HG03565 (cell line): ENCODE data around the gene DHFR2.
A peak's percentile ranks its signal among the peaks of the same experiment; 100 is the strongest.
"Not testable (repeated sequence)": the region's sequence is repeated elsewhere in the genome, so short reads cannot be mapped to it uniquely, and the experiment has no call there.

Experiments used
- ATAC-seq: cut with Tn5 transposase; IDR thresholded peaks from one replicate; pipeline ENCODE4 v1.9.1; 2021; ENCODE audit warnings: mild to moderate bottlenecking, moderate library complexity; ENCODE audit not compliant: unreplicated experiment

DHFR2 gene

DNA sequence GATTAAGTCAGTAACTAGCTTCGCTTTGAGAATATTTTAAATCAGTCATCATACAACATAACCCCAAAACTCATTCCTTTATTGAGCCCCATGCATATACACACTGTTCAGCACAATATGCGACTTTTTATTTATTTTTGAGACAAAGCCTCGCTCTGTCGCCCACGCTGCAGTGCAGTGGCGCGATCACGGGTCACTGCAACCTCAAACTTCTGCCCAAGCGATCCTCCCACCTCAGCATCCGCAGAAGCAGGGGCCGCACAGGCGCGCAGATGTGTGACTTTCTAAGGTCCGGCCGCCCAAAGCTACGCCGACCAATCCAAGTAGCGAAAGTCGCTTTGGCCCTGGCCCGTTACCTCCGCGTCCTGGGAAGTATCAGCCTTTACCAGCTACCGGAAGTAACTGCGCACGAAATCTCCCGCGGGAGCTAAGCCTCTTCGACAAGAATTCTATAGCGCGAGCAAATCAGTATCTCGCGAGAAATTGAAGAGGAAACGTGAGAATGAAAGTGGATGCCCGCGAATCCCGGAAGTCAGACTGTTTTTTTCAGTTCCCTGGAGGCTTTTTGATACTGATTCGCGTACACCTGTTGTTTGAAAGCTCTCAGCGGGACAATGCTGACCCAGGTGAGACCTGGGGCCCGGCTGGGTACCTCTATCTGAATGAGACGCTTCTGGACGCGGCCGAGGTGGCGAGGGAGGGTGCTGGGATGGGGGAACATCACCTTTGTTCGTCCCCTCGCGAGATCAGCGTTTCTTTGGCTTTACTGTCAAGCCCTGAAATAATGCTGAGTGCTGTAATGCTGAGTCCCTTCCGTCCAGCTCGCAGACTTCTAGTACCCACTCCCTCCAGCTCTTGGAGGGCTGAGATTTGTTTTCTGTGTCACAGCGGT is at the start of gene DHFR2, which contains the start of gene NSUN3:
DHFR2 (minus strand) TSS at position 404 of the 892 bp plus-strand sequence. CDS start 1,405 bp downstream, outside the sequence.
NSUN3 (plus strand) TSS at position 549 of the 892 bp plus-strand sequence; CDS start at position 615, 66 bp downstream.
- peak; percentile 92 for ATAC-seq

DNA sequence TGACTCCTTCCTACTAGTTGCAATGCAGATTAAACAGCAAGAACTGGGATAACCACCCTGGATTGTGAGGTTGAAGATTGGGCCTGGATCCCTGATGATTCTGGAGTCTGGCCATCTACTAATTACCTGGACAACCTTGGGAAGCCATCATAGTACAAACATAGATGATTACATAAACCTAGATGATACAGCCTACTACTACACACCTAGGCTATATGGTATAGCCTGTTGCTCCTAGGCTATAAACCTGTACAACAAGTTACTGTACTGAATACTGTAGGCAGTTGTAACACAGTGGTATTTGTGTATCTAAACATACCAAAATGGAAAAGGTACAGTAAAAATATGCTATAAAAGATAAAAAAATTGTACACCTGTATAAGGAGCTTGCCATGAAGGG is 48.1 kb upstream of the DHFR2 start:
- no peak for ATAC-seq

GRCh38 chr3:94110232-94110631 is 47.5 kb upstream of the DHFR2 start:
- not testable (repeated sequence) for ATAC-seq

DNA sequence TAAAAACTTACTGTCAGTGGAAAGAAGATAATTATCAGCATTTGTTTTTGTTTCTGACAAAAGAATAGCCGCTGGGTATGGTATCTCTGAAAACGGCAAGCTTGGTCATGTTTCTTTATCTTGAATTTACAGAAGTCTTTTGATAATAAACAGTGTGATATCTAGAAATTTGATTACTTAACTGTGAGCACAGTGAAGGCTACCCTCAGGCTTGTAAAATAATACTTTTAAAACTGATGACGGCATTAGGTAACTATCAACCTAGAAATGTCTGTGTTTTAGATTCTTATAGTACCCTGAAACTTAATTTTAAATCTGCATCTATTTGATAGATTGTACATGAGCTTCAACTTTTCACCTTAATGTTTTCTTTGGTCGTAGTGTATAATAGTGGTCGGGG is 43.6 kb upstream of the DHFR2 start:
- no peak for ATAC-seq

DNA sequence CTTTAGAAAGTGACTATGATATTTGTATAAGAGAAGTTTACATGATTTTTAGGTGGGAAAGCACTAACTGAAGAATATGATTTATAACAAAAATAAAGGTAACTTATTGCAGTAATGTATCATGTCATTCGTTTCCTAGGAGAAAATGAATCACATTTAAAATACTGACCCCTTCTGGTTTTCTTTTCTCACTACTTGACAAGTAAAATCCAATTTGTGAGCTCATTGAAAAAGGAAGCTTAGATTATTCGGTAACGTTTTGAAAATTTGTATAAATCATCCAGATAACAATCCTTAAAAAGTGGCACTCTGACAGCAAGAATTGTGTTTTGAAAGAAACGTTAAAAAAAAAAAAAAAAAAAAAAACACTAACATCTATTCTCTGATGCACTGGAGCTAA is 39.1 kb upstream of the DHFR2 start:
- ATAC-seq, result no peak

- ATAC-seq, result no peak
Measured at GRCh38 chr3:94099311-94099710, 36.6 kb upstream of the DHFR2 start.

DNA sequence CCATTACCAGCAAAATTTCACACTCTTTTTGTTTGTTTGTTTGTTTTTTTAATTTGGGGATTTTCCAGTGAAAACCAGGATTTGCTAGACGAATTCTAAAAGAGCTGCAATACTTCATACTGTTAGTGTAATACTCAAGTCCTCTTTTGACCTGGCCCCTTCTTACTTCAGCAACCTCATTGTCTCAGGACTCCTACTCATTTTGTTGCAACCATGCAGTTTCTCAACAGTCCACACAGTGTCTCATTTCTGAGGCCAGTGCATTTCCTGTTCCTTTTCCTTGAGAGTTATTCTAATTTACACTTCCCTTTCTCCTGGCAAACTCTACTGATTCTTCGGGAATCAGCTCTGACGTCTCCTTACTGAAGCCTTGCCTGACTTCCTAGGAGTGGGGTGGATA is 35.7 kb upstream of the DHFR2 start:
- no peak for ATAC-seq

GRCh38 chr3:94095111-94095510 is 32.4 kb upstream of the DHFR2 start:
- ATAC-seq, result no peak

GRCh38 chr3:94093151-94093550 is 30.4 kb upstream of the DHFR2 start:
- no peak for ATAC-seq

DNA sequence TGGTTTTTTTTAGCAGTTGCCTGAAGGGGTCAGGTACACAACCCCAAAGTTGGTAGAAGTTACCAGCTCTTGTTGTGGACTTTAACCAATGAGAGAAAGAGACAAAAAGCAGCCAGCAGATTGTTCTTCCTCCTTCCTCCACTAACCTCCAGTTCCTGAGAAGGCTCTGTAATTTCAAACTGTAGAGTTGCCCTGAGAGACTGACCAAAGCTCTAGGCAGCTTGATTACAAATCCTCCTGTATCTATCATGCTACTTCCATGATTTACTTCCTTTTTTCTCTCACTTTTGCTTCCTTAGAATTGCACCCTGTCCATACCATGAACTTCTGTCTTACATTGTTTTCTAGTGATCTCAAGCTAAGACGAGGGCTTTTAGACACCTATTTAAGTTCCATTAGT is 29.4 kb upstream of the DHFR2 start:
- no peak for ATAC-seq

DNA sequence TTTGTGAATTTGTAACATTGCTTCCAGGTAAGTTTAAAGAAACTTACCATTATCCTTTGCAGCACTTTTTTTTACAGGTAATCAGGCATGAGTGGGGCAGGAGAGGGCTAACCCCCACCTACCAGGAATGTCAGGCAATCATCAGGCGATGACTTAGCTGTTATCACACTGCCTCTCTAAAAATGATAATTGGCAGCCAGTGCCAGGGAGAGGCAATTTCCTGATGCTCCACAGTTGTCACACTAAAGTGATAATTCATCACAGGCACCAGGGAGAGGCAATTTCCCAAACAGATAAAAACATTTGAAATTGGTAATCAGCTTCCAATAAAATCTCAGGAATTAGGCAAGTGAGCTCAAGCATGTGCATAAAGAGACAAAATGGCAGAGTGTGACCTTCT is 26.4 kb upstream of the DHFR2 start:
- ATAC-seq, result no peak

- peak; percentile 89 for ATAC-seq
Measured at GRCh38 chr3:94083261-94083660, 20.5 kb upstream of the DHFR2 start.

DNA sequence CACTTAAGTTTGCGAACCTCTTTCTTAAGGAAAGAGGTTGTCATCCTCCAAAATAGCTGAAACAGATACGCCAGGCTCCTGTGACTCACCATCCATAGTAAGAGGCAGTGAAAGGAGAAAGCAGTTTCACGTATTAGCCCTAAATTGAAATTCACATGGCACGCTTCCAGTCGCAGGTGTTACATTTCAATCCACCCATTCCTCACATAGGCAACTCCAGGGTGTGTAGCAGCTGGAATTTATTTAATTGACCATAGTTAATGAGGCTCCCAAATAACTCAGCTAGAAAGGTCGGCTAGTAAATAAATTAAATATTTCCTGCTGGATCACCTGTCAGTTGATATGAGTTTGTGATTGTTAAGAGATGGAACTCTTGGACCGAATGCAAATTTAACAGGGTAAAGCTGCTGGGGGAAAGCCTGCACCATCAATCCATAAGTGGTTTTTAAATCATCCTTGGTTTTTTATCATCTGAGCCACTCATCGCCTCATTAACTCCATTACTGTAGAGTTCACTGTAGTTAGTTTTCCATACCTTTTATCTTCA is 19.7 kb upstream of the DHFR2 start:
- ATAC-seq, result no peak

DNA sequence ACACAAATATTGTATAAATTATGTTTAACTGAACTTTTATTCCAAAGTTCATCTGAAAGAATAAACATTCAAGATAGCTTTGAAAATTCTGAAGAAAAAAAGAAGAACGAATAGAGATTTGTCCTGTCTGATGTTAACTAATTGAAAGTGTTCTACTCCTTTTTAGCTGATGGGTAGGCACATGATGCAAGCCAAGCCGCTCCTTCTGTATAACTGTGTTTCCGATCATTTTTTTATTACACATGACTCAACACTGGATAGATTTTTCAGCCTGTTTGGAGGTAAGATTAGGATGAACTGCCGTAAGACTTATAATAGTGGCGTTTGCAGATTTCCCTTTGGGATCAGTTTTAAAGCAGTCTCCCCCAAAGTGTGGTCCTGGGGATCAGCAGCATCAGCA is 19.2 kb upstream of the DHFR2 start:
- no peak for ATAC-seq

DNA sequence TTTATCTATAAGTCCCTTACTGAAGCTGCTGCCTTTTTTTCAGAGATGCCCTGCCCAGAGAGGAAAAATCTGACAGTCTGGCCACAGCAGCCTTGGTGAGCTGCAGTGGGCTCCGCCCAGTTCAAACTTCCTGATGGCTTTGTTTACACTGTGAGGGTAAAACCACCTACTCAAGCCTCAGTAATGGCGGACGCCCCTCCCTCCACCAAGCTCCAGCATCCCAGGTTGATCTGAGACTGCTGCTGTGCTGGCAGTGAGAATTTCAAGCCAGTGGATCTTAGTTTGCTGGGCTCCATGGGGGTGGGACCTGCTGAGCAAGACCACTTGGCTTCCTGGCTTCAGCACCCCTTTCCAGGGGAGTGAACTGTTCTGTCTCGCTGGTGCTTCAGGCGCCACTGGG is 17.8 kb upstream of the DHFR2 start:
- ATAC-seq, result not testable (repeated sequence)

DNA sequence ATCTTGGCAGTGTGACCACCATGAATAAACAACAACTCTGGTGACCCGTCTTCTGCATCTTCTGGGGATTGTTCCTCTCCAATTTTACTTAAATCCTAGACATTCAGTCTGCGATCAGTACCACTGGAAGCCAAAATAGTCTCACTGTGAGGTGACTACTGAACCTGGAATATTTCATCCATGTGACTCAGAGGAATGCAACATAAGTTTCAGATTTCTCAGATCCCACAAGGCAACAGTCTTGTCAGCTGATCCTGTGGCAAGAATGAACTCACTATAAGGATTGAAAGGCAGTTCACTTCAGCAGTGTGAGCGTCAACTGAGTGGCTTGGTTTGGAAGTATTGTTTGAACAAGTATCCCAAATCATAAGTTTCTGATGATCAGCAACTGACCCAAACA is 13.3 kb upstream of the DHFR2 start:
- no peak for ATAC-seq

DNA sequence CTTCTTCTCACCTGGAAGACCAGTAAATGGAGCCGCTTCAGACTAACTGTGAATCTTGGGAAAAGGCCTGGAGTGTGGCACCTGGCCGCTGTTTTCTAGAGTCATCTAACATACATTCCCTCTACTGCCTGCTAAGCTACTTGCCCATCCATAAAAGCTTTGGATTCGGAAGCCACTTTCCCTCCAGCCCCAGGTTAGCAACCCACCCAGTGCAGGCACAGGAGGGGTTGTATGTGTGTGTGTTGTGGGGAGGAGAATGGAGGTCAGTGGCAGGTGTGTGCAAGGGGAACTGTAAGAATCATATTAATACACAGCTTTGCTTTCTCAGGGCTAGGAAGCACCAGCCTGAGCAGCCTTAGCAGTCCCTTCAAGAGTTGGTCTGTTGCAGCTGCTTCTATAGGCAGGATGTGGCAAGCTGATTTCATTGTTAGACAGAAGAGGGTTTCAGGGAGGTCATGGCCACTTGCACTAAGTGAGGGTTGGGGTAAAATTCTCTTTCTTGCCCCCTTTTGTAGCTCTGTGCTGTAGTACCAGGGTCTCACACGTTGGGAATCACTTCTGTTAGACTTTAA is 9.1 kb upstream of the DHFR2 start:
- peak; percentile 73 for ATAC-seq

GRCh38 chr3:94070341-94070911 is 7.7 kb upstream of the DHFR2 start:
- peak; percentile 68 for ATAC-seq

- no peak for ATAC-seq
Measured at GRCh38 chr3:94069194-94069813, 6.6 kb upstream of the DHFR2 start.

- no peak for ATAC-seq
Measured at GRCh38 chr3:94066506-94067500, 4.1 kb upstream of the DHFR2 start.
